Sigmoid colon (tissue), 4 donors: Measurements from ENCODE around the gene SELENON.

Source experiments
- POLR2AphosphoS5 ChIP-seq, 4 donors: sonication (generic); formaldehyde crosslinking; IDR thresholded peaks; one replicate each; pipeline ENCODE4 v1.6.1; 2017; ENCODE audit warnings: antibody characterized with exemption in 4 of 4
- TF ChIP-seq, protein P1 (sequence below), 4 experiments: fragments of 450-650 bp in 3 of 4; fragments of 200-600 bp in 1 of 4; IDR thresholded peaks; one replicate each; pipeline ENCODE4 v1.5.1; 2016 to 2019; ENCODE audit warnings: antibody characterized with exemption in 4 of 4, mild to moderate bottlenecking in 3 of 4, moderate library complexity in 2 of 4

DNA sequence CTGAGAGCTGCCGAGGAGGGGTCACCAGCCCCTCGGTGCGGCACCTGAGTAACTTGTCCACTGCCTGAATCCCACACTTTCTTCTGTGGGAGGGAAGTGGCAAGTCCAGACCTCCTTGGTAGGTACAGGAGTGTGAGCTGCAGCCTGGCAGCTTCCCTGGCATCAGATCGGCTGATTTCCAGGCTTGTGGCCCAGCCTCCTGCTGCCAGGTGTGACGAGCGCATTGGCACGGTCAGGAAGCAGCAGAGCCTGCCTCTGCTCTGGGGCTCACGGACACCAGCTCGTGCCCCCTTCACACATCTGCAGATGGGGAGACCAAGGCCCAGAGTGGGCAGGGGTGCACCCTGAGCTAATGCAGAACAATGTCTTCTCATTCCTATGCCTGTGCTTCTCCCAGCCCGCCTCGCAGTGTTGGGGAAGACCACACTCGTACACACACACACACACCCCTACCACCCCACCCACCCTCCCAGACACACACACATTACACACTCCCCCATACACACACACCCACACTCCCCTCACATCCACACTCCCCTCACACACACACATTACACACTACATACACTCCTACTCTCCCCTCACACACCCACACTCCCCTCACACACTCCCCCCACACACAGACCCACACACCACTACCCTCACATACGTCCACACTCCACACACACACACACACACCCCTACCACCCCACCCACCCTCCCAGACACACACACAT, 33.1 kb upstream of the SELENON start:
- no peak for TF ChIP-seq POLR2AphosphoS5 (IDR thresholded peaks at IDR 0.05)
- TF ChIP-seq, protein P1, sequence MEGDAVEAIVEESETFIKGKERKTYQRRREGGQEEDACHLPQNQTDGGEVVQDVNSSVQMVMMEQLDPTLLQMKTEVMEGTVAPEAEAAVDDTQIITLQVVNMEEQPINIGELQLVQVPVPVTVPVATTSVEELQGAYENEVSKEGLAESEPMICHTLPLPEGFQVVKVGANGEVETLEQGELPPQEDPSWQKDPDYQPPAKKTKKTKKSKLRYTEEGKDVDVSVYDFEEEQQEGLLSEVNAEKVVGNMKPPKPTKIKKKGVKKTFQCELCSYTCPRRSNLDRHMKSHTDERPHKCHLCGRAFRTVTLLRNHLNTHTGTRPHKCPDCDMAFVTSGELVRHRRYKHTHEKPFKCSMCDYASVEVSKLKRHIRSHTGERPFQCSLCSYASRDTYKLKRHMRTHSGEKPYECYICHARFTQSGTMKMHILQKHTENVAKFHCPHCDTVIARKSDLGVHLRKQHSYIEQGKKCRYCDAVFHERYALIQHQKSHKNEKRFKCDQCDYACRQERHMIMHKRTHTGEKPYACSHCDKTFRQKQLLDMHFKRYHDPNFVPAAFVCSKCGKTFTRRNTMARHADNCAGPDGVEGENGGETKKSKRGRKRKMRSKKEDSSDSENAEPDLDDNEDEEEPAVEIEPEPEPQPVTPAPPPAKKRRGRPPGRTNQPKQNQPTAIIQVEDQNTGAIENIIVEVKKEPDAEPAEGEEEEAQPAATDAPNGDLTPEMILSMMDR (IDR thresholded peaks at IDR 0.05), result no peak
